Activated CD4-positive, alpha-beta memory T cell treated with anti-CD3 and anti-CD28 coated beads, Interleukin-2, amount 10 ng/mL, durations not matched to agents 7 days and 5 days (primary cell): ENCODE results near the gene U2AF1. TPM values are rescaled to one million over a fixed set of nuclear protein-coding genes. Genes with fewer than 3 reads are reported as not detected.
A peak's percentile ranks its signal among the peaks of the same experiment; 100 is the strongest.
"Not testable (repeated sequence)": the region's sequence is repeated elsewhere in the genome, so short reads cannot be mapped to it uniquely, and the experiment has no call there.

Experiments used
- CTCF ChIA-PET: fragments of 350-600 bp; sonication (Branson Sonifier 250); formaldehyde crosslinking; loops from one replicate; lab custom pipeline; 2021; ENCODE audit warnings: antibody characterized with exemption, inconsistent platforms; lab: Charles Lee
- POLR2A ChIA-PET: fragments of 350-600 bp; sonication (Branson Sonifier 250); formaldehyde crosslinking; loops from one replicate; lab custom pipeline; 2021; ENCODE audit warnings: antibody characterized with exemption; lab: Charles Lee
- DNase-seq: peaks from one replicate; pipeline ENCODE4 v3.0.0-alpha.2; 2020
- H3K27ac Mint-ChIP-seq: one replicate; pipeline ENCODE4 v1.8.0; 2021; ENCODE audit warnings: mild to moderate bottlenecking, mixed read lengths
- H3K27me3 Mint-ChIP-seq: one replicate; pipeline ENCODE4 v1.8.0; 2021; ENCODE audit warnings: mixed read lengths
- H3K36me3 Mint-ChIP-seq: one replicate; pipeline ENCODE4 v1.8.0; 2021; ENCODE audit warnings: low read depth, mixed read lengths
- H3K4me1 Mint-ChIP-seq: one replicate; pipeline ENCODE4 v1.8.0; 2021; ENCODE audit warnings: mixed read lengths
- H3K4me3 Mint-ChIP-seq: one replicate; pipeline ENCODE4 v1.8.0; 2021; ENCODE audit warnings: mild to moderate bottlenecking, mixed read lengths
- H3K9me3 Mint-ChIP-seq: one replicate; pipeline ENCODE4 v1.8.0; 2021; ENCODE audit warnings: mixed read lengths
- total RNA-seq, 2 experiments: library from RNA; stranded (reverse); gene quantifications; one replicate each; pipeline ENCODE4 v1.2.3, GENCODE V29; 2021

The U2AF1 gene, protein sequence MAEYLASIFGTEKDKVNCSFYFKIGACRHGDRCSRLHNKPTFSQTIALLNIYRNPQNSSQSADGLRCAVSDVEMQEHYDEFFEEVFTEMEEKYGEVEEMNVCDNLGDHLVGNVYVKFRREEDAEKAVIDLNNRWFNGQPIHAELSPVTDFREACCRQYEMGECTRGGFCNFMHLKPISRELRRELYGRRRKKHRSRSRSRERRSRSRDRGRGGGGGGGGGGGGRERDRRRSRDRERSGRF
- 10 to 100 TPM; 47.4 to 50.0 TPM for total RNA-seq

DNA sequence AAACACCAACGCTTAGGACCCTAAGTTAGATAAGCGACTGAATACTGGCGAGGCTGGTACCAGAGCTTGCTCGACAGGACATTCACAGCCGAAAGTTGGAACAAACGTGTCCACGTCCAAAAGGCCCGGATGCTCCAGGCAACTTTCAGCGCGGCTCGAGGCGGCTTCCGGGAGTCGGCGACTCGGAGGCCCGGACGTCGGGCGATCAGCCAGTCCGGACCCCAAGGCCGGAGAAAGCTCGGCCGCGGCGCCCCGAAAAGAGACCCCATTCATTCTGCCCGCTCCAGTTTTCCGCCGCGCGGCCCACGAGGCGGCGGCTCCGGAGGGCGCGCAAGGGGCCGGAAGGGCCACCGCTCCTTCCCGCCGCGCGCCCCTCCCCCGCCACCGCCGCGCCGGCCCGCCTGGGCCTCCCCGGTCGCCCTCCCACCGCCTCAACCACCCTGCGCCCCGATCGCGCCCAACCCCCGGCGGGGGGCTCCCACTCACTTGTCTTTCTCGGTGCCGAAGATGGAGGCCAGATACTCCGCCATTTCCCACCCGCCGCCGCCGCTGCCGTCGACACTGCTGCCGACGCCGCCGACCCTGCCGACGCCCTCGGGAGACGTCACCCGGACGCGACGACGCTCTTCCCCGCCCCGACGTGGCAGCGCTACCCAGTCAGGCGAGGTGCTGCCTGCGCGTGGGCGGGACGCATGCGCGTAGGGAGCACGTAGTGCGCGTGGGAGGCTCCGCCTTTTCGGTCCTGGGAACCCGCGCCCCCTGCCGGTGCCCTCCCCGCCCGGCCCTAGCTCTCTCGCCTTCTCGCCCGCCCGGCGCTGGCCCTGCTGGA, at the start of gene U2AF1:
Gene U2AF1, minus strand, starts transcription at position 606 of the 829 bp plus-strand sequence. Its CDS starts 76 bp downstream, at position 530.
- H3K27me3 Mint-ChIP-seq, H3K9me3 Mint-ChIP-seq, CTCF ChIA-PET, H3K4me1 Mint-ChIP-seq, POLR2A ChIA-PET, H3K36me3 Mint-ChIP-seq: not testable (repeated sequence)
- H3K27ac Mint-ChIP-seq: peak within 1 kb of the TSS; percentile 61
- peak; percentile 84 for DNase-seq
- peak within 1 kb of the TSS; percentile 67 for H3K4me3 Mint-ChIP-seq

DNA sequence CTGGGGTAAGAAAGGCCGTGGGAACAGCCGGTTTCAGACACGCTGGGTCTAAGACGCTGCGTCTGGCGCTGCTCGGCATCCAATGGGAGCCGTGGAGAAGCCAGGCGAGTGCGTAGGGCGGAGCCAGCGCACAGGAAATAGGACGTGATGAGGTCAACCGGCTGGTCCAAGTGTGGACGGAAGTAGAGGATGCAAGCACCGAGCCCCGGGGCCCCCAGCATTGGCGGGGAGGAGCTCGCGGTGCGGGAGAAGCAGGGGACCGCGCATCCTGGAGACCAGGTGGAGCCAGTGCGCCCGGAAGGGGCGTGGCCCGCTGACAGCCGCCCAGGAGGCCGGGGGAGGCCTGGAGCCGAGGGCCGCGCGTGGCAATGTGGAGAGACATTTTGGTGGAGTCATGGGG, 46.2 kb upstream of the U2AF1 start:
- H3K36me3 Mint-ChIP-seq, H3K27ac Mint-ChIP-seq, H3K9me3 Mint-ChIP-seq, H3K4me1 Mint-ChIP-seq, CTCF ChIA-PET, DNase-seq, H3K4me3 Mint-ChIP-seq, POLR2A ChIA-PET, H3K27me3 Mint-ChIP-seq: not testable (repeated sequence)

DNA sequence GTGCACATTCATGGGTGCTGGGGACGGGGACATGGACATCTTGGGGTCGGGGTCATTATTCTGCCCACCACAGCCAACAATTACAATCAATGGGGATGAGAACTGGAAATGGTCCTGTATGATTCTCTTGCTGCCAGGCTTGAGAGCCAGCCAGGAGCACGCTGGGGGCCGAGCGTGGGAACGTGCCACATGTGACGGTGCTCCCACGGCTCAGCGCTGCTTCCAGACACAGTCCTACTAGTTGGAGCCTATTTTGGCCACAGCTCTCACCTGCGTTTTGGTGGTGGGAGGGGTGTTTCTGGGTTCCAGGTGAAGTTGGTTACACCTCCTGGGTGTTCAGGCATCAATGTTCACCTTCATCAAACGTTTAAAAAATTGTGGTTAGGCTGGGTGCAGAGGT, 42.0 kb upstream of the U2AF1 start:
- H3K4me1 Mint-ChIP-seq, H3K27ac Mint-ChIP-seq, H3K27me3 Mint-ChIP-seq, POLR2A ChIA-PET, H3K4me3 Mint-ChIP-seq, DNase-seq, CTCF ChIA-PET, H3K9me3 Mint-ChIP-seq, H3K36me3 Mint-ChIP-seq: not testable (repeated sequence)

DNA sequence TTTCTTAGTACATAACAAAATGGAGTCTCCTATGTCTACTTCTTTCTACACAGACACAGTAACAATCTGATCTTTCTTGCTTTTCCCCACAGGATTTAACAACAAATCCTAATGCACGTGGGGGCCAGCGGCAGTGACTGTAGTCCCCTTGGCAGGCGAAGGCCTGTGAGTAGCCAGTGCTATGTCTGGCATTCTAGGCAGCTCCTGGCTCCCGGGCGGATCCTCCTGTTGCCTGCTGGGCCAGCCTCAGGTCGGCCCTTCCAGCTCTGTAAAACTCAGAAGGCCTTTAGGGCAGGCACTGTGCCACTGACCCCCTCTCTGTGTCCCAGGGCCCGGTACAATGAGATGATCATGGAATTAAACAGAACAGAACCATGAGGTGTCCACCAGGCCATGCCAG, 40.6 kb upstream of the U2AF1 start:
- H3K4me1 Mint-ChIP-seq, H3K9me3 Mint-ChIP-seq, POLR2A ChIA-PET, DNase-seq, H3K27me3 Mint-ChIP-seq, H3K27ac Mint-ChIP-seq, H3K4me3 Mint-ChIP-seq, H3K36me3 Mint-ChIP-seq, CTCF ChIA-PET: not testable (repeated sequence)

DNA sequence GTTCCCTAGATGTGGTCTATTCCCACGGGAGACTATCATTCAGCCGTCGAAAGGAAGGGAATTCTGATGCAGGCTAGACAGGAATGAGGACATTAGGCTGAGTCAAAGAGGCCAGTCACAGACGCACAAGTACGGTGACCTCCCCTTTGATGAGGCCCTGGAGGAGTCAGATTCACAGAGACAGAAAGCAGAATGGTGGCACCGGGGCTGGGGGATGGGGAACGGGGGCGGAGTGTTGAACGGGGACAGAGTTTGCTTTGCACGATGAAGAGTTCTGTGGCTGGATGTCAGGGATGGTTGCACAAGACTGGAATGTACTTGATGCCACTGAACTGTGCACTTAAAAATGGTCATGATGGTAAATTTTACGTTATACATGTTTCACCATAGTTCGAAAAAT, 39.3 kb upstream of the U2AF1 start:
- DNase-seq, H3K27ac Mint-ChIP-seq, H3K27me3 Mint-ChIP-seq, H3K9me3 Mint-ChIP-seq, H3K4me1 Mint-ChIP-seq, H3K36me3 Mint-ChIP-seq, H3K4me3 Mint-ChIP-seq, CTCF ChIA-PET, POLR2A ChIA-PET: not testable (repeated sequence)

DNA sequence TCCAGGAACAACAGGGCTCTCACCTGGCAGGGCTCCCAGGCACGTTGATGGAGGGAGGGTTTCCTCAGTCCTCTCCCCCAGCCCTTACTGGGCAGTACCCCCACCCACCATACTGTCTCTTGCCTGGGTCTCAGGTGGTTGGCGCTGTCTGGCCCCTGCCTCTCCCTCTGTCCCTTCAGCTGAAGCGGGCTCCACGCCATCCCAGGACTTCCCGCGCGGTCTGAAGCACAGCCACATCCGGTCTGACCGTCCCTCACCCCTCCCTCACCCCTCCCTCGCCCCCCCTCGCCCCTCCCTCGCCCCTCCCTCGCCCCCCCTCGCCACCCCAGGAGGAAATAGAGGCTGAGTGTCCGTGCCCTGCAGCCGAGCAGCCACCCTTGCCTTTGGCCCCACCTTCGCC, 34.0 kb upstream of the U2AF1 start:
- H3K4me3 Mint-ChIP-seq, CTCF ChIA-PET, H3K4me1 Mint-ChIP-seq, H3K36me3 Mint-ChIP-seq, H3K27me3 Mint-ChIP-seq, H3K27ac Mint-ChIP-seq, DNase-seq, POLR2A ChIA-PET, H3K9me3 Mint-ChIP-seq: not testable (repeated sequence)

DNA sequence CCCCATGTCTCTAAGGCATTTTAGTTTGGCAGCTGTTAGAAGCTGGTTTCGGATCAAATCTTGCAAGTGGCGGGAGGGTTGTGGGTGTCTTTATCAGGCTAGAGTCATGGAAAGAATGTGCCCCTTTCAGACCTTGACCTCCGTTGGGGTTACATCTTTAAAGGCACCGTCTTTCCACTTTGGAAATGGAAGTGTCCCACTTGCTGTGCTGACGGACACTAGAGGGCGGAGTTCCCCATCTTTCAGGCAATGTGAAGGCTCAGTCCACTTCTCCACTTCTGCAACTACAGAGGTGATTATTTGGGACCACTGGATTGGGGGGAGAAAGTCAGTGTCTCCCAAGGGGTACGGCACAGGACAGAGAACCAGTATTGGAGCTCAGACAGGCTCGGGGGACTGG, 31.6 kb upstream of the U2AF1 start:
- POLR2A ChIA-PET, CTCF ChIA-PET, H3K9me3 Mint-ChIP-seq, H3K27ac Mint-ChIP-seq, DNase-seq, H3K36me3 Mint-ChIP-seq, H3K4me1 Mint-ChIP-seq, H3K4me3 Mint-ChIP-seq, H3K27me3 Mint-ChIP-seq: not testable (repeated sequence)

DNA sequence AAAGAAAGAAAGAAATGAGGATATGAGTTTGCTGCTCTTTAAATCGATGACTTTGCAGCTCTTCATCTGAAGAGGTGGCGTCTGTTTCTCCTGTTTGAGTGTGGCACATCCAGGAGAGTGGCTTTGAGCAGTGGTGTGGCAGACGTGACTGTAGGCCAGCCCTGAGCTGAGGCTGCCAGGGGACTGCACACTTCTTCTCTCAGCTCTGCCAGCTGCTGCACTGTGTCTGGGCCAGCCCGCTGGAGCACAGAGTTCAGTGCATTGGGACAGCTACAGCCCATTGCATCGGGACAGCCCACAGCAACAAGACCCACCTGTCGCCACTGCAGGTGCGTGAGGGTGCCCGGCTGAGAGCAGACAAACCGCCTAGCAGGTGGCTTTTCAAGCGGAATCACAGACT, 27.1 kb upstream of the U2AF1 start:
- H3K4me1 Mint-ChIP-seq, H3K4me3 Mint-ChIP-seq, CTCF ChIA-PET, H3K27me3 Mint-ChIP-seq, H3K36me3 Mint-ChIP-seq, H3K27ac Mint-ChIP-seq, POLR2A ChIA-PET, H3K9me3 Mint-ChIP-seq, DNase-seq: not testable (repeated sequence)

DNA sequence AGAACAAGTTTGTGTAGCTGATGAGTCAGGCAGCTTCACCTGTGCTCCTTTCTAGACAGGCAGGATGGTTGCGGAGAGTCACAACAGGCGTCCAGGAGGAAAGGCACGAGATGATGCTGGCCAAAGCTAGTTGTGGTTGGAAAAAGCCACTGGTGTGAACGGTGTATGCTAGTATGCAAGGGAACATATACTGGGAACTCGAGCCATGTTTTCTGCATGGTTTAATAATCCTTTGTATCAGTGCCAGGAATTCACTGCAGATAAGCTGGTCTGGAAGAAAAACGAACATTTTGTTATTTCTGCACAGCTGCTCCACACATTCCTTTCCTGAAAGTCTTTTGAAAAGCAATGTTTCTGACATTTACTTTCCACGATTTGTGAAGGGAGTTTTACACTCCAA, 22.7 kb upstream of the U2AF1 start:
- H3K9me3 Mint-ChIP-seq, H3K27me3 Mint-ChIP-seq, H3K4me1 Mint-ChIP-seq: not testable (repeated sequence)

DNA sequence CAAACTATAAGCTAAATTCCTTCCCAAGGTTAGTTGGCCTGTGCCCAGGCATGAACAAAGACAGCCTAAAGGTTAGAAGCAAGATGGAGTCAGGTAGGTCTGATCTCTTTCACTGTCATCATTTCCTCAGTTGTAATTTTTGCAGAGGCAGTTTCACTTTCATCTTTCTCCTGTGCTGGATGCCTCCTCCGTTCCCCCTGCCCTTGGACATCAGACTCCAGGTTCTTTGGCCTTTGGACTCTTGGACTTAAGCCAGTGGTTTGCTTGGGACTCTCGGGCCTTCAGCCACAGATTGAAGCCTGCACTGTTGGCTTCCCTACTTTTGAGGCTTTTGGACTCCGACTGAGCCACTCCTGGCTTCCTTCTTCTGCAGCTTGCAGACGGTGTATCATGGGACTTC, 8.6 kb upstream of the U2AF1 start:
- H3K27me3 Mint-ChIP-seq, H3K36me3 Mint-ChIP-seq, H3K4me1 Mint-ChIP-seq, DNase-seq, H3K9me3 Mint-ChIP-seq, POLR2A ChIA-PET, CTCF ChIA-PET, H3K4me3 Mint-ChIP-seq, H3K27ac Mint-ChIP-seq: not testable (repeated sequence)

More for the DNA sequence above, 22.7 kb upstream of the U2AF1 start:
- POLR2A ChIA-PET, CTCF ChIA-PET, H3K36me3 Mint-ChIP-seq, H3K4me3 Mint-ChIP-seq, DNase-seq, H3K27ac Mint-ChIP-seq: not testable (repeated sequence)

DNA sequence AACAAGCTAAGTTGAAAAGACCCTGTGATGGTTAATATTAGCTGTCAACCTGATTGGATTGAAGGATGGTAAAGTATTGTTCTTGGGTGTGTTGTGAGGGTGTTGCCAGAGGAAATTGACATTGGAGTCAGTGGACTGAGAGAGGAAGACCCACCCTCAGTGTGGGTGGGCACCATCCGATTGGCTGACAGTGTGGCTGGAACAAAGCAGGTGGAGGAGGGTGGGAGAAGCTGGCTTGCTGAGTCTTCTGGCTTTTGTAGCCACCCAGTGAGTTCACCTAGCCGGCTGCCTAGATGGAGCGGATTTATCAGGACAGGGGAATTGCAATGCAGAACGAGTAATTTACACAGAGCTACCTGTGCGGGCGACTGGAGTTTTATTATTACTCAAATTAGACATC, 7.1 kb upstream of the U2AF1 start:
- CTCF ChIA-PET, H3K27ac Mint-ChIP-seq, POLR2A ChIA-PET, H3K27me3 Mint-ChIP-seq, DNase-seq, H3K36me3 Mint-ChIP-seq, H3K4me3 Mint-ChIP-seq, H3K9me3 Mint-ChIP-seq, H3K4me1 Mint-ChIP-seq: not testable (repeated sequence)

DNA sequence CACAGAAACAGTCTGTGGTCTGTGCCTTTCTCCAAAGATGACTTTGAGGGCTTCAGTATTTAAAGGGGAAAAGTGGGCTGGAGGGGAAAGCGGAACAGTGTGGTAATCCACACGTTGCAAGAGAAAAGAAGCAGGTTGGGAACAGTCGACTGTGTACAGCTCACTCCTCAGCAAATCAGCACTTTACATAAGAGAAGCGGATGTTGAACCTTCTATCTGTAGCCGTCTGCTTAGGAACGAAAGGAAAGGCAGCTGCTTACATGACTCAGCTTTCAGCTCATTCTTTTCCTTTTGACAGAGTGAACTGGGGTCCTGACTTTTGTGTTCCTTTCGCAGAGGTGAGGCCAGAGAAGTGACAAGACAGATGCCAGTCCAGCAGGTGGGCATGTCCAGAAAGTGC, 1.6 kb upstream of the U2AF1 start:
- H3K4me1 Mint-ChIP-seq, DNase-seq, H3K9me3 Mint-ChIP-seq, POLR2A ChIA-PET, H3K27ac Mint-ChIP-seq, CTCF ChIA-PET, H3K36me3 Mint-ChIP-seq, H3K27me3 Mint-ChIP-seq, H3K4me3 Mint-ChIP-seq: not testable (repeated sequence)

DNA sequence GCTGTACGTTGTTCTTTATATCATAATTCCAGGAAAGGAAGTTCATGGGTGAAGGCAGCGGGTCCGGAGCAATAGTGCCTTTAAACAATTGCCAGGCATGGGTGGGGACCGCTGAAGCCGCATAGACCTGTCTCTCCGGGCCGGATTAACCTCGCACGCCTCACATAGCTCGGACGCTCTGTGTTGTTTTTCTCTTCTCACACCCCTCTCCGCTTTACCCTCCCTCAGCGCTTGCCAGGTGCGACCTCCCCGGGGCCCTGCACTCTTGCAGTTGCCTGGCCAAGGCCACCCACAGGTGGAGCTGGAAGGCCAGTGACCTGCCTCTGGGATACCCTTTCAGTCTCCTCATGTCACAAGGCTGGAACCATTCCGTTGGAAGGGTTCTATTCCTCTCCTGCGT, 807 bp upstream of the U2AF1 start:
- H3K9me3 Mint-ChIP-seq, H3K4me3 Mint-ChIP-seq, H3K36me3 Mint-ChIP-seq, H3K4me1 Mint-ChIP-seq, CTCF ChIA-PET, DNase-seq, H3K27me3 Mint-ChIP-seq, H3K27ac Mint-ChIP-seq, POLR2A ChIA-PET: not testable (repeated sequence)

DNA sequence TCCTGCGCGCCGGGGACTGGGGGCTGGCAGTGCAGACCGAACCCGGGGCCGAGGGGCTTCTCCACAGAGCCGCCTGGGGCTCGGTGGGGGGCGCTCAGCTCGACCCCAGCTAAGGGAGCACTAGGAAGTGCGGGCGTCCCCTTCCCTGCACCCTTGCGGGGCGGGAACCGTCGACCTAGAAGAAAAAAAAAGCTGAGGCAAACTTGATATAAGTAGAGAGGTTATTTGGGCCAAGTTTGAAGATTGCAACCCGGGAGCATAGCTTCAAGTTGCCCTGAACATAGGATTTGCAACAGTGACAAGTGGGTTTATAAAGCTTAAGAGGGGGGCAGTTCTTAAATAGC, 396 bp upstream of the U2AF1 start:
- DNase-seq, H3K36me3 Mint-ChIP-seq, H3K4me3 Mint-ChIP-seq, CTCF ChIA-PET, H3K4me1 Mint-ChIP-seq, H3K27ac Mint-ChIP-seq, POLR2A ChIA-PET, H3K9me3 Mint-ChIP-seq, H3K27me3 Mint-ChIP-seq: not testable (repeated sequence)
